Measurements from ENCODE around the gene ELOVL7. TPM values are rescaled to one million over a fixed set of nuclear protein-coding genes. Genes with fewer than 3 reads are reported as not detected.

Gene ELOVL7
- total and polyA plus RNA-seq, 2 experiments from 2014 or later: 0.42 to 1.6 TPM

- H3K36me3 ChIP-seq: no peaks in the 10 kb centered on the region
- no peak for TF ChIP-seq CTCF (IDR thresholded peaks at IDR 0.05; ENCODE audit: low read depth, low read length)
- no peaks in the 10 kb centered on the region for H3K4me1 ChIP-seq (ENCODE audit: low read depth)
- H3K9me3 ChIP-seq (ENCODE audit: low read depth): no peaks in the 10 kb centered on the region
- no peak overlapping the region for H3K27ac ChIP-seq
- H3K27me3 ChIP-seq: no peaks in the 10 kb centered on the region
- DNase-seq (ENCODE audit: low read depth in 1 of 2, low spot score in 1 of 2): no peak
- H3K4me3 ChIP-seq: no peak overlapping the region
These were observed 133.7 kb downstream of the ELOVL7 start for GRCh38 chr5:60710362-60710761.

- Histone ChIP-seq H3K4me1 (ENCODE audit: low read depth) (no peaks in the 10 kb centered on the region), H3K27ac (no peak overlapping the region), H3K4me3 (no peak overlapping the region), H3K9me3 (ENCODE audit: low read depth) (no peaks in the 10 kb centered on the region), H3K27me3 (peaks cover 3% of the 10 kb centered on the region), H3K36me3 (no peaks in the 10 kb centered on the region)
- no peak for TF ChIP-seq CTCF (IDR thresholded peaks at IDR 0.05; ENCODE audit: low read depth, low read length)
- DNase-seq (ENCODE audit: low read depth in 1 of 2, low spot score in 1 of 2): no peak
These were observed 138.9 kb downstream of the ELOVL7 start for GRCh38 chr5:60705144-60705543.

- H3K27me3 ChIP-seq: peaks cover 3% of the 10 kb centered on the region
- no peaks in the 10 kb centered on the region for H3K4me1 ChIP-seq (ENCODE audit: low read depth)
- H3K36me3 ChIP-seq: no peaks in the 10 kb centered on the region
- no peak overlapping the region for H3K27ac ChIP-seq
- no peak for DNase-seq (ENCODE audit: low read depth in 1 of 2, low spot score in 1 of 2)
- no peaks in the 10 kb centered on the region for H3K9me3 ChIP-seq (ENCODE audit: low read depth)
- no peak overlapping the region for H3K4me3 ChIP-seq
- no peak for TF ChIP-seq CTCF (IDR thresholded peaks at IDR 0.05; ENCODE audit: low read depth, low read length)
These were observed 140.1 kb downstream of the ELOVL7 start for GRCh38 chr5:60703944-60704343.

Other genes with a start within 250 kb of the ELOVL7 start
- 1.6 and 15.7 TPM in 2 replicates for gene DEPDC1B, start 144.1 kb downstream of the ELOVL7 start, total RNA-seq
- 1.8 and 20.8 TPM in 2 replicates for gene DEPDC1B, start 144.1 kb downstream of the ELOVL7 start, polyA plus RNA-seq
- gene ERCC8, start 100.8 kb upstream of the ELOVL7 start, total RNA-seq: 9.7 and 23.9 TPM in 2 replicates
- 17.6 and 19.1 TPM in 2 replicates for gene ERCC8, start 100.8 kb upstream of the ELOVL7 start, polyA plus RNA-seq
- 17.6 and 28.8 TPM in 2 replicates for gene NDUFAF2, start 100.9 kb upstream of the ELOVL7 start, total RNA-seq
- gene NDUFAF2, start 100.9 kb upstream of the ELOVL7 start, polyA plus RNA-seq: 50.3 and 51.2 TPM in 2 replicates